ENCODE measurements around the gene APLN.

DNA sequence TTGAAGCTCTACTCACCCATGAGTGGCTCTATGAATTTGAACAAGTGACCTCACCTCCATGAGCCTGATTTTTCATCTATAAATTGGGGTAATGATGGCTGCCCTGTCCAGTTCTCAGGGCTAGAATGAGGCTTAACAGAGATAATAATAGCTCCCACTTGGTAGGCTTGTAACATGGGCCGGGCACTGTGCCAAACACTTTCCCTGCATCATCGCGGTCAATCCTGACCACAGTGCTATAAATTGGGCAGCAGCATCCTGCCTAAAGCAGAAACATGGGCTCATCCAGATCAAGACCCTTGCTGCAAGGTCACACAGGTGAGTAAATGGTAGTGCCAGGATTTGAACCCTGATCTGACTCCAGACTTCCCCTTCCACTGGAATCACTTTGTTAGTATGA lies 12.8 kb downstream of the APLN start:
- no peak for TF ChIP-seq POLR2AphosphoS5 (IDR thresholded peaks at IDR 0.05; ENCODE audit: low read depth, low read length)
- TF ChIP-seq POLR2A (IDR thresholded peaks at IDR 0.05; ENCODE audit: low read depth, low read length): no peak
